ENCODE results near the gene MCAT.

DNA sequence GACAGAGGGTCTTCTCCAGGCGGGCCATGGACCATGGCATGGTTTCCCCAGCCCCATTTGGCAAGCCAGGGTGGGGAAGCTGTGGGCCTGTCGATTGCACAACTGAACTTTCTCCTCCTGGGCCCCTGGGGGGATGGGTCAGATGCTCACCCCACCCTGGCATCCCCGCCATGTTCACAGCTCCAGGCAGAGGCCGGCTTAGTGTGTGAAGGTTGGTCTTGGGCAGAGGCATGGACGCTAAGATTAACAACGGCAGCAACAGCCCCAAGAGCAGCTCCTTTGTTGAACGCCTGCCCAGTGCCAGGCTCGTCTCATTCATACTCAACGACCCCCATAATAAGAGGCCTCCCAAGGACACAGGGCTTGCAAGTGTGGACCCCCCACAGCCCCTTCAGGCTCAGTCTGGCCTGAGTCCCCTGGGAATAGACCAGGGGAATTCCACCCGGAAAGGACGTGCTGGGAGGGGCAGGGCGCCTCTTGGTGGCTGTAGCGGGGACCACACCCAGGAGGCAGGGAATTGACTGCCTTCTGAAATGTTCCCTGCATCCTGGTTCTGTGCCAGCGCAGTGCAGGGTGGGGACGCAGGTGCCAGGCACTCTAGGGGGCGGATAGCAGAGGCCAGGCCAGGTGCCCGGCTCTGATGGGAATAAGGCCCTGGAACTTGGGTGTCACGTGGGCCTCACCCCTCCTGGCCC lies 16.4 kb upstream of the MCAT start:
- TF ChIP-seq, protein P1, sequence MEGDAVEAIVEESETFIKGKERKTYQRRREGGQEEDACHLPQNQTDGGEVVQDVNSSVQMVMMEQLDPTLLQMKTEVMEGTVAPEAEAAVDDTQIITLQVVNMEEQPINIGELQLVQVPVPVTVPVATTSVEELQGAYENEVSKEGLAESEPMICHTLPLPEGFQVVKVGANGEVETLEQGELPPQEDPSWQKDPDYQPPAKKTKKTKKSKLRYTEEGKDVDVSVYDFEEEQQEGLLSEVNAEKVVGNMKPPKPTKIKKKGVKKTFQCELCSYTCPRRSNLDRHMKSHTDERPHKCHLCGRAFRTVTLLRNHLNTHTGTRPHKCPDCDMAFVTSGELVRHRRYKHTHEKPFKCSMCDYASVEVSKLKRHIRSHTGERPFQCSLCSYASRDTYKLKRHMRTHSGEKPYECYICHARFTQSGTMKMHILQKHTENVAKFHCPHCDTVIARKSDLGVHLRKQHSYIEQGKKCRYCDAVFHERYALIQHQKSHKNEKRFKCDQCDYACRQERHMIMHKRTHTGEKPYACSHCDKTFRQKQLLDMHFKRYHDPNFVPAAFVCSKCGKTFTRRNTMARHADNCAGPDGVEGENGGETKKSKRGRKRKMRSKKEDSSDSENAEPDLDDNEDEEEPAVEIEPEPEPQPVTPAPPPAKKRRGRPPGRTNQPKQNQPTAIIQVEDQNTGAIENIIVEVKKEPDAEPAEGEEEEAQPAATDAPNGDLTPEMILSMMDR (IDR thresholded peaks at IDR 0.05), result peak; percentile 61
- TF ChIP-seq EZH2 (IDR thresholded peaks at IDR 0.05) (no peak), EZH2phosphoT487 (IDR thresholded peaks at IDR 0.05) (no peak)
